Choroid plexus epithelial cell (primary cell): Measurements from ENCODE around the gene CNGA1.

Source experiments
- DNase-seq: peaks from one replicate; pipeline ENCODE4 v3.0.0-alpha.2; 2010; ENCODE audit warnings: low read depth
- H3K4me3 ChIP-seq: 2 replicates; pipeline ENCODE4 v1.5.1; 2011; ENCODE audit warnings: low read depth, mild to moderate bottlenecking, control low read depth, low read length, moderate library complexity
- CTCF ChIP-seq: conservative IDR thresholded peaks from 2 replicates; pipeline ENCODE4 v1.5.1; 2011; ENCODE audit warnings: low read depth, mild to moderate bottlenecking, control low read depth, inconsistent platforms, low read length, moderate library complexity

The CNGA1 gene

GRCh38 chr4:48047896-48048295, 31.4 kb upstream of the CNGA1 start:
- no peak for TF ChIP-seq CTCF
- H3K4me3 ChIP-seq: no peak overlapping the region
- no peak for DNase-seq

GRCh38 chr4:48047421-48047844, 31.0 kb upstream of the CNGA1 start:
- peak; percentile 28 for DNase-seq
- peak overlapping the region; percentile 28 for H3K4me3 ChIP-seq
- no peak for TF ChIP-seq CTCF

GRCh38 chr4:48046059-48046458, 29.6 kb upstream of the CNGA1 start:
- DNase-seq: no peak
- no peak for TF ChIP-seq CTCF
- no peak overlapping the region for H3K4me3 ChIP-seq

- TF ChIP-seq CTCF: no peak
- no peak overlapping the region for H3K4me3 ChIP-seq
- no peak for DNase-seq
Measured at GRCh38 chr4:48044298-48044697, 27.8 kb upstream of the CNGA1 start.

GRCh38 chr4:48043504-48043903, 27.0 kb upstream of the CNGA1 start:
- TF ChIP-seq CTCF: no peak
- no peak overlapping the region for H3K4me3 ChIP-seq
- DNase-seq: no peak

GRCh38 chr4:48042979-48043461, 26.5 kb upstream of the CNGA1 start:
- DNase-seq: no peak
- no peak for TF ChIP-seq CTCF
- H3K4me3 ChIP-seq: no peak overlapping the region

- no peak overlapping the region for H3K4me3 ChIP-seq
- DNase-seq: no peak
- no peak for TF ChIP-seq CTCF
Measured at GRCh38 chr4:48041535-48042137, 25.2 kb upstream of the CNGA1 start.
